ENCODE measurements around the gene BICD1. TPM values are rescaled to one million over a fixed set of nuclear protein-coding genes. Genes with fewer than 3 reads are reported as not detected.

Gene BICD1
- 14.9 and 18.2 TPM in 2 replicates for total RNA-seq

GRCh38 chr12:32106517-32107358 is at the start of gene BICD1:
Gene BICD1 (plus strand): TSS chr12:32106847. CDS start chr12:32107332, 485 bp downstream.

GRCh38 chr12:32399370-32400113 is 292.9 kb downstream of the BICD1 start, which contains the start of gene FGD4:
Gene FGD4 (plus strand): TSS chr12:32399558.

Small RNA genes lying within 50 kb of the gene (small RNA-seq; reads per million reads assigned to genes)
- gene AC048344.2 (not detected), gene AC048344.3 (not detected), gene RF00019 (not detected)

Other genes with a start within 250 kb of the BICD1 start
- 17.1 and 20.9 TPM in 2 replicates for gene RESF1, start 147.4 kb upstream of the BICD1 start, total RNA-seq

Measured in hair follicle dermal papilla cell (primary cell).